GM10248 (cell line): Measurements from ENCODE around the gene KCNQ5.

Experiments
- CTCF ChIA-PET: fragments of 300-600 bp; sonication (Branson Sonifier 250); formaldehyde crosslinking; extraction: SDS; loops from one replicate; lab custom pipeline; 2021; ENCODE audit warnings: antibody characterized with exemption; lab: Yijun Ruan, JAX
- POLR2A ChIA-PET: fragments of 350-650 bp; sonication (Branson Sonifier 250); formaldehyde crosslinking; extraction: SDS; loops from one replicate; lab custom pipeline; 2020; ENCODE audit warnings: antibody characterized with exemption; lab: Yijun Ruan, JAX
- DNase-seq: peaks from one replicate; pipeline ENCODE4 v3.0.0; 2012; ENCODE audit errors: extremely low spot score
- CTCF ChIP-seq: IDR thresholded peaks from 2 replicates; pipeline ENCODE4 v1.5.1; 2012; ENCODE audit warnings: mild to moderate bottlenecking, low read depth; ENCODE audit errors: extremely low read depth, missing control alignments, control extremely low read depth

Gene KCNQ5

GRCh38 chr6:72770959-72771358 lies 149.1 kb downstream of the KCNQ5 start:
- ChIA-PET POLR2A (no interaction called here), CTCF (no interaction called here)
- DNase-seq: no peak
- no peak for TF ChIP-seq CTCF

GRCh38 chr6:72776456-72776855 lies 154.6 kb downstream of the KCNQ5 start:
- TF ChIP-seq CTCF: no peak
- no peak for DNase-seq
- ChIA-PET CTCF (interaction anchor here (1.0 to 2.1 kb wide), 3 partner anchors 9 to 16 kb away, joined by 3 to 10 read pairs (median 4); no protein-coding TSS in a partner anchor), POLR2A (no interaction called here)

GRCh38 chr6:72781624-72782023 lies 159.8 kb downstream of the KCNQ5 start:
- no peak for DNase-seq
- TF ChIP-seq CTCF: no peak
- CTCF ChIA-PET: no interaction called here
- POLR2A ChIA-PET: no interaction called here

- CTCF ChIA-PET: interaction anchor here (0.9 kb wide), 1 partner anchor 13 kb away, joined by 3 read pairs; no protein-coding TSS in a partner anchor
- no peak for DNase-seq
- TF ChIP-seq CTCF: no peak
- POLR2A ChIA-PET: no interaction called here
Measured at GRCh38 chr6:72783035-72783434, 161.2 kb downstream of the KCNQ5 start.

- CTCF ChIA-PET: interaction anchor here (0.8 to 0.9 kb wide), 2 partner anchors 11 to 13 kb away, joined by 3 read pairs; no protein-coding TSS in a partner anchor
- no peak for DNase-seq
- no peak for TF ChIP-seq CTCF
Measured at GRCh38 chr6:72783666-72784065, 161.8 kb downstream of the KCNQ5 start.

GRCh38 chr6:72784071-72784470 lies 162.2 kb downstream of the KCNQ5 start:
- ChIA-PET CTCF (interaction anchor here (0.8 kb wide), 1 partner anchor 10 kb away, joined by 3 read pairs; no protein-coding TSS in a partner anchor), POLR2A (no interaction called here)
- DNase-seq: no peak
- no peak for TF ChIP-seq CTCF

More at GRCh38 chr6:72783666-72784065, 161.8 kb downstream of the KCNQ5 start:
- POLR2A ChIA-PET: no interaction called here
